Gastroesophageal sphincter (tissue), 4 donors: ENCODE measurements around the gene CHRM2. TPM values are rescaled to one million over a fixed set of nuclear protein-coding genes. Genes with fewer than 3 reads are reported as not detected.

ENCODE experiments used
- ATAC-seq: fragments of 150-250 bp; one replicate; pipeline ENCODE4 v1.9.1; 2016; ENCODE audit warnings: mild to moderate bottlenecking, moderate library complexity
- H3K27ac ChIP-seq, 4 donors: fragments of 200-600 bp; sonication (generic) in 3 of 4; 1 replicate in 3 of 4; 2 replicates in 1 of 4; pipeline ENCODE4 v1.5.1; 2016 to 2019
- H3K27me3 ChIP-seq: fragments of 200-600 bp; sonication (generic); one replicate; pipeline ENCODE4 v1.5.1; 2019
- H3K36me3 ChIP-seq, 2 donors: fragments of 200-600 bp; sonication (generic); one replicate each; pipeline ENCODE4 v1.5.1; 2019; ENCODE audit warnings: control low read depth in 1 of 2
- H3K4me1 ChIP-seq, 3 donors: fragments of 200-600 bp; sonication (generic); 1 replicate in 2 of 3; 2 replicates in 1 of 3; pipeline ENCODE4 v1.5.1; 2016 to 2019; ENCODE audit warnings: control low read depth in 2 of 3
- H3K4me3 ChIP-seq, 2 donors: fragments of 200-600 bp; sonication (generic); one replicate each; pipeline ENCODE4 v1.5.1; 2019; ENCODE audit warnings: mild to moderate bottlenecking in 1 of 2, moderate library complexity in 1 of 2
- H3K9me3 ChIP-seq, 3 donors: fragments of 200-600 bp; sonication (generic); one replicate each; pipeline ENCODE4 v1.5.1; 2017 to 2019; ENCODE audit warnings: control low read depth in 2 of 3
- EP300 ChIP-seq: sonication (generic); formaldehyde crosslinking; IDR thresholded peaks from one replicate; pipeline ENCODE4 v1.6.1; 2017; ENCODE audit warnings: antibody characterized with exemption, mild to moderate bottlenecking
- POLR2A ChIP-seq, 2 donors: fragments of 450-650 bp; IDR thresholded peaks; one replicate each; pipeline ENCODE4 v1.6.1; 2017; ENCODE audit warnings: antibody characterized with exemption in 2 of 2, mild to moderate bottlenecking in 2 of 2, moderate library complexity in 1 of 2
- POLR2AphosphoS5 ChIP-seq: sonication (generic); formaldehyde crosslinking; IDR thresholded peaks from one replicate; pipeline ENCODE4 v1.6.1; 2017; ENCODE audit warnings: antibody characterized with exemption
- WGBS, 2 donors: methylation state at CpG; one replicate each; pipeline ENCODE4 v1.1.5; 2018; ENCODE audit warnings: low coverage in 1 of 2; 5-methylcytosine and 5-hydroxymethylcytosine counted together
- small RNA-seq, 4 donors: library from RNA; depleted of rRNA; stranded (forward); fragments of <200 nt; gene quantifications; one replicate each; pipeline ENCODE3, GENCODE V24; 2016
- total RNA-seq, 4 donors: library from RNA; depleted of rRNA; stranded (reverse); fragments of >200 nt; gene quantifications; one replicate each; pipeline ENCODE4 v1.1.0, GENCODE V29; 2016
- TF ChIP-seq, protein P1 (sequence below), 4 experiments: fragments of 200-600 bp in 2 of 4; fragments of 450-650 bp in 2 of 4; sonication (generic) in 1 of 4; IDR thresholded peaks; one replicate each; pipeline ENCODE4 v1.5.1; 2017 to 2019; ENCODE audit warnings: antibody characterized with exemption in 4 of 4, mild to moderate bottlenecking in 2 of 4, moderate library complexity in 2 of 4

CHRM2 gene
- total RNA-seq, 4 donors from 2014 or later, result 11.5 to 130 (median 65.3) TPM

- H3K4me3 ChIP-seq, result no peak overlapping the region
- TF ChIP-seq POLR2A (IDR thresholded peaks at IDR 0.05) (no peak), POLR2AphosphoS5 (no peak), EP300 (no peak)
- TF ChIP-seq, protein P1, sequence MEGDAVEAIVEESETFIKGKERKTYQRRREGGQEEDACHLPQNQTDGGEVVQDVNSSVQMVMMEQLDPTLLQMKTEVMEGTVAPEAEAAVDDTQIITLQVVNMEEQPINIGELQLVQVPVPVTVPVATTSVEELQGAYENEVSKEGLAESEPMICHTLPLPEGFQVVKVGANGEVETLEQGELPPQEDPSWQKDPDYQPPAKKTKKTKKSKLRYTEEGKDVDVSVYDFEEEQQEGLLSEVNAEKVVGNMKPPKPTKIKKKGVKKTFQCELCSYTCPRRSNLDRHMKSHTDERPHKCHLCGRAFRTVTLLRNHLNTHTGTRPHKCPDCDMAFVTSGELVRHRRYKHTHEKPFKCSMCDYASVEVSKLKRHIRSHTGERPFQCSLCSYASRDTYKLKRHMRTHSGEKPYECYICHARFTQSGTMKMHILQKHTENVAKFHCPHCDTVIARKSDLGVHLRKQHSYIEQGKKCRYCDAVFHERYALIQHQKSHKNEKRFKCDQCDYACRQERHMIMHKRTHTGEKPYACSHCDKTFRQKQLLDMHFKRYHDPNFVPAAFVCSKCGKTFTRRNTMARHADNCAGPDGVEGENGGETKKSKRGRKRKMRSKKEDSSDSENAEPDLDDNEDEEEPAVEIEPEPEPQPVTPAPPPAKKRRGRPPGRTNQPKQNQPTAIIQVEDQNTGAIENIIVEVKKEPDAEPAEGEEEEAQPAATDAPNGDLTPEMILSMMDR (IDR thresholded peaks at IDR 0.05), result no peak
- no peaks in the 10 kb centered on the region for H3K4me1 ChIP-seq
- no peaks in the 10 kb centered on the region for H3K27me3 ChIP-seq
- no peak overlapping the region for H3K27ac ChIP-seq
- no peaks in the 10 kb centered on the region for H3K36me3 ChIP-seq
- no peak for ATAC-seq
- WGBS, 2 donors, result 92 to 93% methylated on average over 3 of the region's 3 CpGs
- no peaks in the 10 kb centered on the region for H3K9me3 ChIP-seq
These were observed 177.1 kb downstream of the CHRM2 start for GRCh38 chr7:137045573-137045972.

- ATAC-seq, result no peak
- H3K36me3 ChIP-seq, result no peaks in the 10 kb centered on the region
- no peaks in the 10 kb centered on the region for H3K27me3 ChIP-seq
- H3K27ac ChIP-seq, result no peak overlapping the region
- no peaks in the 10 kb centered on the region for H3K4me1 ChIP-seq
- H3K4me3 ChIP-seq, result no peak overlapping the region
- no peaks in the 10 kb centered on the region for H3K9me3 ChIP-seq
- 87 to 95% methylated on average over 6 to 7 of the region's 8 CpGs for WGBS, 2 donors
- no peak for TF ChIP-seq EP300
- no peak for TF ChIP-seq POLR2A (IDR thresholded peaks at IDR 0.05)
These were observed 201.0 kb downstream of the CHRM2 start for GRCh38 chr7:137069249-137069963.

Small RNA genes lying within 50 kb of the gene (small RNA-seq; reads per million reads assigned to genes)
- gene KRT8P51, result 0 reads per million in 4 donors
- gene MIR490, result 0 reads per million in 4 donors
